Middle frontal gyrus (tissue), 1 donor: ENCODE data around the gene CLIC6.
"Not testable (repeated sequence)": the region's sequence is repeated elsewhere in the genome, so short reads cannot be mapped to it uniquely, and the experiment has no call there.

ENCODE experiments used
- DNase-seq: peaks from one replicate; pipeline ENCODE4 v3.0.0-alpha.2; 2015; ENCODE audit warnings: low spot score; ENCODE audit errors: extremely low spot score

CLIC6 gene

GRCh38 chr21:34651642-34652041 is 17.2 kb upstream of the CLIC6 start:
- no peak for DNase-seq

- no peak for DNase-seq
Measured at GRCh38 chr21:34653522-34653921, 15.3 kb upstream of the CLIC6 start.

GRCh38 chr21:34661848-34662247 is 6.9 kb upstream of the CLIC6 start:
- DNase-seq = no peak

GRCh38 chr21:34667761-34668160 is 1.0 kb upstream of the CLIC6 start:
- DNase-seq = no peak

GRCh38 chr21:34669149-34669879 is 520 bp downstream of the CLIC6 start:
- no peak for DNase-seq

- DNase-seq = not testable (repeated sequence)
Measured at GRCh38 chr21:34669880-34670219, 1.1 kb downstream of the CLIC6 start.

- DNase-seq = no peak
Measured at GRCh38 chr21:34670220-34670961, 1.6 kb downstream of the CLIC6 start.

- DNase-seq = no peak
Measured at GRCh38 chr21:34670962-34671348, 2.2 kb downstream of the CLIC6 start.

GRCh38 chr21:34671462-34671861 is 2.7 kb downstream of the CLIC6 start:
- DNase-seq = no peak

- no peak for DNase-seq
Measured at GRCh38 chr21:34671891-34672290, 3.1 kb downstream of the CLIC6 start.

- DNase-seq = no peak
Measured at GRCh38 chr21:34673006-34673405, 4.2 kb downstream of the CLIC6 start.

GRCh38 chr21:34674468-34674867 is 5.7 kb downstream of the CLIC6 start:
- no peak for DNase-seq

- DNase-seq = no peak
Measured at GRCh38 chr21:34675871-34676270, 7.1 kb downstream of the CLIC6 start.

GRCh38 chr21:34679051-34679450 is 10.3 kb downstream of the CLIC6 start:
- no peak for DNase-seq

- DNase-seq = no peak
Measured at GRCh38 chr21:34684174-34684876, 15.5 kb downstream of the CLIC6 start.

- no peak for DNase-seq
Measured at GRCh38 chr21:34687065-34687464, 18.3 kb downstream of the CLIC6 start.

- no peak for DNase-seq
Measured at GRCh38 chr21:34687745-34688144, 19.0 kb downstream of the CLIC6 start.

- no peak for DNase-seq
Measured at GRCh38 chr21:34688145-34688544, 19.4 kb downstream of the CLIC6 start.

GRCh38 chr21:34688715-34689114 is 19.9 kb downstream of the CLIC6 start:
- DNase-seq = no peak

GRCh38 chr21:34690041-34690792 is 21.4 kb downstream of the CLIC6 start:
- no peak for DNase-seq

- DNase-seq = no peak
Measured at GRCh38 chr21:34690793-34691175, 22.0 kb downstream of the CLIC6 start.
